T-helper 2 cell treated with Interferon-gamma antibody and Interleukin-4, amounts not matched to agents 100 ng/mL and 5 ng/mL, for 36 hours (primary cell): ENCODE measurements around the gene BRMS1L. TPM values are rescaled to one million over a fixed set of nuclear protein-coding genes. Genes with fewer than 3 reads are reported as not detected.

Experiments
- intact Hi-C: fragments of 100-400 bp; cut with micrococcal nuclease; formaldehyde crosslinking; loops from one replicate; pipeline ENCODE4 v1.15.1; 2023
- total RNA-seq: library from RNA; stranded (reverse); gene quantifications from 2 replicates; pipeline ENCODE4 v1.2.3, GENCODE V29; 2022

Gene BRMS1L
- total RNA-seq, 1 donor from 2014 or later, result 4.7 TPM

- intact Hi-C loops, result no loop called here
Measured at GRCh38 chr14:35911097-35911496, 85.0 kb downstream of the BRMS1L start.

- intact Hi-C loops, result no loop called here
Measured at GRCh38 chr14:35915185-35915584, 89.0 kb downstream of the BRMS1L start.

GRCh38 chr14:35915775-35916174 is 89.6 kb downstream of the BRMS1L start:
- intact Hi-C loops, result no loop called here

Other genes starting within 250 kb of the BRMS1L start
- 38.6 and 39.2 TPM in 2 replicates for gene RALGAPA1, start 17.0 kb upstream of the BRMS1L start, total RNA-seq